Neuron (in vitro differentiated cells): ENCODE results near the gene CPNE6.

Experiments
- H2AFZ ChIP-seq: one replicate; pipeline ENCODE4 v1.6.1; 2013; ENCODE audit warnings: low read depth, mild to moderate bottlenecking, inconsistent platforms, low read length, moderate library complexity
- H3K27me3 ChIP-seq: one replicate; pipeline ENCODE4 v1.6.1; 2013; ENCODE audit warnings: low read length; ENCODE audit not compliant: insufficient read depth
- H3K36me3 ChIP-seq: one replicate; pipeline ENCODE4 v1.6.1; 2013; ENCODE audit warnings: low read length; ENCODE audit not compliant: insufficient read depth
- H3K4me1 ChIP-seq: one replicate; pipeline ENCODE4 v1.6.1; 2013; ENCODE audit warnings: low read length; ENCODE audit not compliant: insufficient read depth
- H3K4me3 ChIP-seq: 2 replicates; pipeline ENCODE4 v1.5.1; 2013; ENCODE audit warnings: mild to moderate bottlenecking, low read length, moderate library complexity
- H3K9me3 ChIP-seq: one replicate; pipeline ENCODE4 v1.6.1; 2013; ENCODE audit warnings: low read length

The CPNE6 gene

DNA sequence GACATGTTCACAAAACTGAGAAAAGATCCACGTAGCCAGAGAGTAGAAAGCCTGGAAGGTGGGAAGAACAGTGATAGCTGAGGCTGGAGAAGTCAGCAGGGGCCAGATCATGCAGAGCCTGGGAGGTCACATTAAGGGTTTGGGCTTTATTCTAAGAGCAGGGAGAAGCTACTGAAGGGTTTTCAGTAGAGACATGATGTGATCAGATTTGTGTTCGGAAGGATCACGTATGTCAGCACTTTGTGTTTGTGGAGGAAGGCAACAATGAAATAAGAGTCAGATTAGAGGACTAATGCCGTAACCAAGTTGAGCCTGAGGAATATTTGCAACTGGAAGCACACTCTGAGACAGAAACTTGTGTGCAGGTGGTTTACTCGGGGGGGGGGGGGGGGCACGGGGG lies 18.5 kb downstream of the CPNE6 start:
- Histone ChIP-seq H3K27me3 (peaks cover 19% of the 10 kb centered on the region), H3K4me3 (no peak overlapping the region), H2AFZ (no peak overlapping the region), H3K9me3 (no peaks in the 10 kb centered on the region), H3K4me1 (peaks cover 2% of the 10 kb centered on the region), H3K36me3 (no peaks in the 10 kb centered on the region)

DNA sequence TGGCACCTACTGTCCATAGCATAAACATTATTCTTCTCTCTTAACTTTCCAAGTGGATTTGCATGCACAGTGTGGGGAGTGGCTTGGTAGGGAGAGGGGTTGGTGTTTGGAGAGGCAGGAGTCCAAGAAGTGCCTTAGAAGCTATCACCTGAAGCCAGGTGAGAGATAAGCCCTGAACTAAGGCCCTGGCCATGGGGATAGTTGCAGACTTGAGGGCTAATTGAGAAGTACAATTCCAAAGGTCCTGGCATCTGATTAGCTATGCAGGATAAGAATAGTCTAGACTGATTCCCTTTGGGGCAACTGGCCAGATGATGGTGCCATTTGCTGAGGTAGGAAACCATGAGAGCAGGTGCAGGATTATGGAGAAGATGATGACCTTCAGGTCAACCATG lies 20.7 kb downstream of the CPNE6 start:
- Histone ChIP-seq H2AFZ (no peak overlapping the region), H3K4me1 (peaks cover 2% of the 10 kb centered on the region), H3K36me3 (no peaks in the 10 kb centered on the region), H3K27me3 (peaks cover 15% of the 10 kb centered on the region), H3K4me3 (no peak overlapping the region), H3K9me3 (no peaks in the 10 kb centered on the region)

DNA sequence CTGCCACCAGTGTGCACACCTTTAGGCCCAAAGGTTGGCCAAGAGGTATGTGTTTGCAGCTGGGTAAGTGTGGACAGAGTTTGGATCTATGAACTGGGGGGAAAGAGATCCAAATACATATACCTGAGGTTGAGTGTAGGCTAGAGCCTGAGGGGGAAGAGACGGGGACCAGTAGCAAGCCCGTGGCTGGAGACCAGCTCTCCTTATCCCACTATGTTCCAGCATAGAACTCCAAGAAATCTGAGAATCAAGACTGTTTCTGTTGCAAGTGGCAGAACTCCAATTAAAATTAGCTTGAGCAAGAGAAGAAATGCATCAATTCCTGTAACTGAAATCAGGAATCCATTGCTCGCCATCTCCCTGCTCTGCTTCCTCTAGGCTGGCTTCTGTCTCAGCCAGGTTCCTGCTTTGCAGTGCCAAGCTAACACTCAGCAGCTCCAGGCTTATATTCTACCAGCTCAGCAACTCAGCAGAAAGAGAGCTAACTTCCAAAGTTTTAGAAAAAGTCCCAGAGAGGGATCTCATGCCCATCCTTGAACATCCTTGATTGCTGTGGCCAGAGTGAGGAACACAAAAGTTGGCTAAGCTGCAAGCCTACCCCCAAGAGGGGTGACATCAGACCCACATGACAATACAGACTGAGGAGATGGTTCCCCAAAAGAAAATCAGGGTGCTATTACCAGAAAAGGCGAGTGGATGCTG lies 21.3 kb downstream of the CPNE6 start:
- Histone ChIP-seq H3K36me3 (no peaks in the 10 kb centered on the region), H2AFZ (no peak overlapping the region), H3K4me1 (peaks cover 2% of the 10 kb centered on the region), H3K27me3 (peaks cover 9% of the 10 kb centered on the region), H3K4me3 (no peak overlapping the region), H3K9me3 (no peaks in the 10 kb centered on the region)

DNA sequence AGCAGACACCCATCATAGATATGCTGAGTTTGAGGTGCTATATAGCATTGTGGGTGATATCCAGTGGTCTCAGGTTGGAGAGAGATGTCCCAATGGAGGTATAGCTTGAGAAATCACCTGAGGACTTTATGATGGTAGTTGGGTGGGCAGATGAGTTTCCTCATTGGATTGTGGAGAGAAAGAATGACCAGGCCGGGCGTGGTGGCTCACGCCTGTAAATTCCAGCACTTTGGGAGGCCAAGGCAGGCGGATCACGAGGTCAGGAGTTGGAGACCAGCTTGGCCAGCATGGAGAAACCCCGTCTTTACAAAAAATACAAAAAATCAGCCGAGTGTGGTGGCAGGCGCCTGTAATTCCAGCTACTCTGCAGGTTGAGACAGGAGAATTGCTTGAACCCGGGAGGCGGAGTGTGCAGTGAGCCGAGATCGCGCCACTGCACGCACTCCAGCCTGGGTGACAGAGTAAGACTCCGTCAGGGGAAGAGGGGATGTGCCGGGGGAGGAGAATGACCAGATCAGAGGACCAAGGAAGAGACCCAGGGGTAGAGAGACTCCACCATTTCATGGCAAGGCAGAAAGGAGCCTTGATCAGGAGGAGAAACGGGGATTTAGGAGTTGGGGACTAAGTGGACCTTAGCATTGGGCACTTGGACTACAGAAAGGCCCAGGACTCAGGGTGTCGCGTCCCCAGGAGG lies 22.0 kb downstream of the CPNE6 start:
- no peaks in the 10 kb centered on the region for H3K9me3 ChIP-seq
- peaks cover 9% of the 10 kb centered on the region for H3K27me3 ChIP-seq
- H3K36me3 ChIP-seq, result no peaks in the 10 kb centered on the region
- H3K4me3 ChIP-seq, result peak overlapping the region; percentile 56
- peaks cover 2% of the 10 kb centered on the region for H3K4me1 ChIP-seq
- peak overlapping the region; percentile 90 for H2AFZ ChIP-seq

DNA sequence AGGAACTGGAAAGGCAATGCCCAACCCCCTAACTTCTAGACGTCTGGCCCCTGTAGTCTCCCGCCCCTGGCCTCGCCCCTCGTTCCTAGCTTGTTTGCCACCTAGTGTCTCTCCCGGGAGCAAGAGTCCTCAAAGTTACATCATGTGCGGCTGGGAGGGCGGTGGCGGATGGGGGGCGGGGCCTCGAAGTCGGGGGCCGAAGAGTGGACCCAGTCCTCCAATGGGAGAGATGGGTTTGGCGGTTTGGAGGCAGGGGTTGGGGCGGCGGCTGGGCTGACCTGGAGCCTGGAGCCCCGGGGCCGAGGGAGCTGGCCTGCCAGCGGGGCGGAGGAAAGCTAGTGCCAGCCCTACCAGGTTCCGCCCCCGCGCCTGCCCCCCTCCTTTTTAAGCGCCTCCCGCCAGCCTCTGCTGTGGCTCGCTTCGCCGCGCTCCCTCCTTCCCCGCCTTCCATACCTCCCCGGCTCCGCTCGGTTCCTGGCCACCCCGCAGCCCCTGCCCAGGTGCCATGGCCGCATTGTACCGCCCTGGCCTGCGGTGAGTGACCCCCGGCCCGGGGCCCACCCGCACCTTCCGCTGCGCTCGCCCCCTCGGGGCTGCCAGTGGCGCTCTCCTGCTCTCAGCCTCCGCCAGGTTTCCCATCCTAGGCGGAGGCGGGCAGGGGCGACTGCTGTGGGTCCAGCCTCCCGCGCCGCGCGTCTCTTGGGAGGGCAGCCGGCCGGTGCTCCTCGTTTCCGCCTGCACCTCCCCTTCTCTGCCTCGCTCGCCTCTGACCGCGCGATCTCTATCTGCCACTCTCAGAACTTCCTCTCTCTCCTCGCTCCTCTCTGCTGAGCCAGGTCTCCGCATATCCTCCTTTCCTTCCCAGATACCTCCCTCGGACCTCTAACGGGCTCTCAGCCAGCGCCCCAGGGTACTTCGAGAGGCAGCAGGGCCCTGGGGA lies 22.8 kb downstream of the CPNE6 start, which contains the start of gene PCK2:
Gene PCK2 (plus strand): TSS at position 411 of the 940 bp plus-strand sequence. CDS start 95 bp downstream, at position 506.
- Histone ChIP-seq H3K27me3 (peaks cover 11% of the 10 kb centered on the region), H3K9me3 (no peaks in the 10 kb centered on the region)

DNA sequence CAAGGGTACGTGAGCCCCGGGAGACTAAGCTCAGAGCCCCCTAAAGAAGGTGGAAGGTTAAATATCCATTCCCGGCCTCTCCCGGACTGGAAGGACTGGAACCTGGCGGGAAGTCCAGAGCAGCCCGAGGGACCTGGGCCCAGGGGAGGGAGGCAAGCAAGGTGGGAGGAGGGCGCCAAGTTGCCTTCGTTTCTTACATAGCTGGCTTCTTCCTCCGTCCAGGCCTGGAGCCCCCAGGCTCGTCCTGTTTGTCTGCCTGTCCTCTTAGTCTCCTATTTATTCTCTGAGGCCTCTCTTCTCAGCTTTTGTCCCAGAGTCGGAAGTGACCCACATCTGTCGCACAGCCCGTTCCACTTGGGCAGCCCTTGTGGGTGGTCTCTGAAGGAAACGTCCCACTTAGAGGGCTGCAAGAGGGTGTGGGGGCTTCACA lies 23.5 kb downstream of the CPNE6 start:
- peaks cover 2% of the 10 kb centered on the region for H3K4me1 ChIP-seq
- H3K4me3 ChIP-seq, result peak overlapping the region; percentile 56
- H3K9me3 ChIP-seq, result no peaks in the 10 kb centered on the region
- H2AFZ ChIP-seq, result peak overlapping the region; percentile 90
- peaks cover 11% of the 10 kb centered on the region for H3K27me3 ChIP-seq
- no peaks in the 10 kb centered on the region for H3K36me3 ChIP-seq

More for the DNA sequence above, 22.8 kb downstream of the CPNE6 start, which contains the start of gene PCK2:
- H2AFZ ChIP-seq, result peak within 1 kb of the TSS; percentile 90
- H3K4me3 ChIP-seq, result peak within 1 kb of the TSS; percentile 56
- H3K4me1 ChIP-seq, result peaks cover 2% of the 10 kb centered on the region
- no peaks in the 10 kb centered on the region for H3K36me3 ChIP-seq

DNA sequence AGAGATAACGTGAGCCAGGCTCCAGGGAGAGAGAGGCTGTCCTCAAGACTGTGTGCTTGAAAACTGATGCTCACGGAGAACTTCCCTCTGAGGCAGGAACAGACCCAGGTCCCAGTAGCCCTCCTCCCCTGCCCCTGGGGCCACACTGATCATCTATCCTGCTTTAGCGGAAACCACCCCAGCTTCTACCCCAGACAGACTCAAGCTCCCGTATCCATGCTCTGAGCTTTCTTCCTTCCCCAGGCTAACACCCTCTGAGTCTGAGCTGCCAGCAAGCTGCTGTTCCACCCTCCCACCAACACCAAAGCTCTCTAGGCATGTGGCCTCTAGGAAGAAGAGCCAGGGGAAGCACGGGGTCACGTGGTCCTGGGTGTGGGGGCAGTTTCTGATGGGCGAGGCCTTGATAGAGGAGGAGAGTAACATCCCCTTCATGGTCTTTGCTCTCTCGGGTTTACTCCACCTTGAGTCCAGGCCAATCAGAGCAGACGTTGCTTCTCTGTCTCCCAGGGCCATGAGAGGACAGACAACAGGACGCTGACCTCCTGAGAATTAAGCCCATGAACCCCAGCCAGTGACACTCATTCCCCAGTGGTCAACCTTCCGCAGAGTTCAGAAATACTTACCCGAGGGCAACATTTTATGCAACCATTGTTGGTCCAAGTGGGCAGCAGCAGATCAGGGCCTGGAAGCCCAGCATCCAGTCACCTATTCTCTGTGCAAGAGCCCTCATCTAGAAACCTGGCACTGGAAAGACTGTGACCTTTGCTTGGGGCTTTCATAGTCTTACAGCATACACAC lies 24.1 kb downstream of the CPNE6 start:
- no peaks in the 10 kb centered on the region for H3K36me3 ChIP-seq
- no peaks in the 10 kb centered on the region for H3K9me3 ChIP-seq
- H3K4me3 ChIP-seq, result peak overlapping the region; percentile 56
- H3K4me1 ChIP-seq, result peaks cover 2% of the 10 kb centered on the region
- H3K27me3 ChIP-seq, result peaks cover 11% of the 10 kb centered on the region
- no peak overlapping the region for H2AFZ ChIP-seq

DNA sequence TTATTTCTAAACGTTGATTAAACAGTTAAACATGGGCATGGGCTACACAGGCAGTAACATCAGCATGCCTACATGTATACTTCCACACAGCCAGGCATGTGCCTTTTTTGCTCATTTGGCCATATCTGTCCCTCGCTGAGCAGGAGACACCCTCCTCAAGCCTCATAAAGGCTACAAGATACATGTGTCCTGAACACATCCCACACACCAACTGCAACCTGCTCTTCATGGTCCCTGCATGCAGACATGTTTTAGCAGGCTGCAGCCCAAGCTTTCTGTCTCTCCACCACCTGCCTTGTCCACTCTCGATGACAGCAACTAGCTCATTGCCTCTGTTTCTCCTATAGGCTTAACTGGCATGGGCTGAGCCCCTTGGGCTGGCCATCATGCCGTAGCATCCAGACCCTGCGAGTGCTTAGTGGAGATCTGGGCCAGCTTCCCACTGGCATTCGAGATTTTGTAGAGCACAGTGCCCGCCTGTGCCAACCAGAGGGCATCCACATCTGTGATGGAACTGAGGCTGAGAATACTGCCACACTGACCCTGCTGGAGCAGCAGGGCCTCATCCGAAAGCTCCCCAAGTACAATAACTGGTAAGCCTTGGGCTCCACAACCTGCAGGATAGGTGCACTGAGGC lies 25.3 kb downstream of the CPNE6 start:
- Histone ChIP-seq H3K9me3 (no peaks in the 10 kb centered on the region), H3K4me3 (no peak overlapping the region), H3K36me3 (no peaks in the 10 kb centered on the region), H2AFZ (no peak overlapping the region), H3K27me3 (peaks cover 11% of the 10 kb centered on the region), H3K4me1 (peaks cover 2% of the 10 kb centered on the region)

DNA sequence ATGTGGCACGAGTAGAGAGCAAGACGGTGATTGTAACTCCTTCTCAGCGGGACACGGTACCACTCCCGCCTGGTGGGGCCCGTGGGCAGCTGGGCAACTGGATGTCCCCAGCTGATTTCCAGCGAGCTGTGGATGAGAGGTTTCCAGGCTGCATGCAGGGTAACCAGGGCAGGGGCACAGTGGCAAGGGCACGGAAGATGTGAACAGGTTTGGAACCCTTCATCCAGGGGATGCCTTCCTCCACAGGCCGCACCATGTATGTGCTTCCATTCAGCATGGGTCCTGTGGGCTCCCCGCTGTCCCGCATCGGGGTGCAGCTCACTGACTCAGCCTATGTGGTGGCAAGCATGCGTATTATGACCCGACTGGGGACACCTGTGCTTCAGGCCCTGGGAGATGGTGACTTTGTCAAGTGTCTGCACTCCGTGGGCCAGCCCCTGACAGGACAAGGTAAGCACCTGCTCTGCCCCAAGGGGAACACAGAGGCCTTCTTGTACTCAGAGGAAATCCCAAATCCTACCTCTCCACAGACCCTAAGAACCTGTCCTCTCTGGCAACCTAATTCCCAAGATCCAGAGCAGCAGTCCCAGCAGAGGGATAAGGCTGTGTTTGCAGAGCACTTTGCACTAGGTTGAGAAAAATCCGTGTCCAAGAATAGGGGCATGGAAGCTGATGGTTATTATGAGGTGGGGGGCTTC lies 27.0 kb downstream of the CPNE6 start:
- H3K27me3 ChIP-seq, result peaks cover 11% of the 10 kb centered on the region
- no peak overlapping the region for H2AFZ ChIP-seq
- no peaks in the 10 kb centered on the region for H3K36me3 ChIP-seq
- H3K9me3 ChIP-seq, result no peaks in the 10 kb centered on the region
- no peak overlapping the region for H3K4me3 ChIP-seq
- peaks cover 2% of the 10 kb centered on the region for H3K4me1 ChIP-seq

DNA sequence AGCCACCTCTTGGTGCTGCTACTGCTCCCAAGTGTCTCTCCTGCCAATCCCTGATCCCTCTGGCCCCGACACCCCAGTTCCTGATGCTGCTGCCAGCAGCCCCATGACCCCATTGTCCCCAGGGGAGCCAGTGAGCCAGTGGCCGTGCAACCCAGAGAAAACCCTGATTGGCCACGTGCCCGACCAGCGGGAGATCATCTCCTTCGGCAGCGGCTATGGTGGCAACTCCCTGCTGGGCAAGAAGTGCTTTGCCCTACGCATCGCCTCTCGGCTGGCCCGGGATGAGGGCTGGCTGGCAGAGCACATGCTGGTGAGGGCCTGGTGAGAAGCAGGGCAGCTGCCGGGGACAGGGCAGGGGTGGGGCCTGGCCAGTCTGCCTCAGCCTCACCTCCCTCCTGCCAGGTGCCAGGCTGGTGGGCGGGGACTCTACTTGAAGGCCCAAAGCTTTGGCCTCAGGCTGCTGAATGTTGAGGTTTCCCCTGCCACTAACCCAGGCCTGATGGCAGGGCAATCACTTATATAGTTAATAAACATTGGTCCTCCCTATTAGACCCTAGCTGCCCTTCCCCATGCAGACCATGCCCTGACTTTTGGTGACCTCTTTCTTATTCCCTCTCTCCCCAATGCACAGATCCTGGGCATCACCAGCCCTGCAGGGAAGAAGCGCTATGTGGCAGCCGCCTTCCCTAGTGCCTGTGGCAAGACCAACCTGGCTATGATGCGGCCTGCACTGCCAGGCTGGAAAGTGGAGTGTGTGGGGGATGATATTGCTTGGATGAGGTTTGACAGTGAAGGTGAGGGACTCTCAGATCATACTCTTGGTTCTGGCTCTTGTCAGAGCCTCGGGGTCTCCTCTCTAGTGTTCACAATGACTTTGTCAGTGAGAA lies 27.8 kb downstream of the CPNE6 start:
- H3K27me3 ChIP-seq, result peaks cover 11% of the 10 kb centered on the region
- no peak overlapping the region for H3K4me3 ChIP-seq
- H3K4me1 ChIP-seq, result no peaks in the 10 kb centered on the region
- H2AFZ ChIP-seq, result no peak overlapping the region
- H3K9me3 ChIP-seq, result no peaks in the 10 kb centered on the region
- no peaks in the 10 kb centered on the region for H3K36me3 ChIP-seq
